Measurements from ENCODE around the gene CDON.
"Not testable (repeated sequence)": the region's sequence is repeated elsewhere in the genome, so short reads cannot be mapped to it uniquely, and the experiment has no call there.

Gene CDON

DNA sequence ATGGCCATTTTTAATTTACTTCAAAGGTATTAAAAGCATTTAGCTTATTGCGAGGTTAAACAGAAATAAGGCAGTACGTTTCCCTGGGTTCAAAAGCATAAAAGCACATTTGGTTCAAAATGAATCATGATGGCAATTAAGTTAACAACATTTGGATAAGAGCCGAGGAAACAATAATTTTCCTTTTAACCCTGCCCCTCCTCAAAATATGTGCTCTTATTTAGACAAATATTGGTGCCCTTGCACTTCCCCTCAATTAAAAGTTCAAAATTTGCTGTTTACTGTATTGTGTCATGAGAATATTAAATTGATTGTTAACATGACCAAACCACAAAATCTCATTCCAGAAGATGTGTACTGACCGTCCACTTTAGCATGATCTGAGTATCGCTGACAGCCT is 68.2 kb downstream of the CDON start:
- no peak for DNase-seq (ENCODE audit: low read depth in 2 of 2)

DNA sequence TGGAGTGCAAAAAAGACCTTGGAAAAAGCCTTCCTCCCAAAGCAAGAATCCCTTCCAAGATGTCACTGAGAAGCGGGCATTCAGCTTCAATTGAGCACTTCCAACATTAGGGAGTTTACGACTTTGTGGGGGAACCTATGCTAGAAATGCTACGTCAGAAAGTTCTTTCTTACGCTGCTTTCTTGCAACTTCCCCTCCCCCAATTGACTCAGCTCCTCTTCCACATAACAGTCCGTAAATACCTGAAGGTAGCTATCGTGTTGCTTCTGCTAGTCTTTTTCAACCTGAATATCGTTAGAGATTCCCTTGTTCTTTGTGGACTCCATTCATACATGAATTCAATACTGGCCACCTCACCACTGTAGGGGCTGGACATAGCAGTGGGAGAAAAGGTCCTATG is 69.8 kb downstream of the CDON start:
- no peak for DNase-seq (ENCODE audit: low read depth in 2 of 2)

DNA sequence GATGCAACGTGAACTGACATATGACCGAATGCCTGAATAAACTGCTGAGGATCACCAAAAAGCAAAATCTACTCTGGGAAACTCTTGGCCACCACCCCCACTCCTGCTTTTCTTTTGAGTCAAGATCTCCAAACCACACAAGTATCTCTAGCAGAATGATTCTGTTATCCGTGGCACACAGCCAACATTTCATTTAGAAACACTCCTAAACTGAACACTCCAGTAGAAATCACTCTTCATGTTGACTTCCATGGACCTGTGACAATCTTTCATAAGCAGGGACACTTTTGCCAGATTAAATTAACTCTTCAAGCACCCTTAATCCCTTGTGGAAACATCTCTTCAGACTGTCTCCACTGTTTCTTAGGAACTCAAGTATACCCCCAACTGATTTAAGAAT is 72.4 kb downstream of the CDON start:
- no peak for DNase-seq (ENCODE audit: low read depth in 2 of 2)

DNA sequence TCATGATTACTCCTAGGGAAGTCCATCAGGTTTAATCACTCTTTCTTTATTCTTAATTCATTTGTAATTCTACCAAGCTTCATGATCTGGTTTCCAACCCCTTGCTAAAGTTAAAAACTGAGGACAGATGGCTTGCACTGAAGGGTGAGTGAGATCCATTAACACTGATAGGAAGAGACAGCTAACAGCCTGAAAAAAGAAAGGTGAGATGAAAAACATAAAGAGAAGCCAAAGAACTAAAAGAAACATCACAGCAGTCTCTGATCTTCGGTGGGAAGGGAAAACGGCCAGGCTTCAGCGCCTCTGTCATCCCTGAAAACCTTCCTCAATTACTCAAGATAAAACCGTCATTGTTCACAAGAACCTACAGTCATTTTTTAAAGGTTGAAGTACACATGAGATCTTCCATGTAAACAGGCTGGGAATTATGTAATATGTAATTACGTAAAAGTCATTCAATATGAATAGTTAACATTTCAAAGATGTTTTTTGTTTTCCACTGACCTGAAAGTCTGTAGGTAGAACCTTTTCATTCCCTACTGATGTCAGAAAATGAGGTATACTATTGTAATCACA is 75.5 kb downstream of the CDON start:
- no peak for DNase-seq (ENCODE audit: low read depth in 2 of 2)

DNA sequence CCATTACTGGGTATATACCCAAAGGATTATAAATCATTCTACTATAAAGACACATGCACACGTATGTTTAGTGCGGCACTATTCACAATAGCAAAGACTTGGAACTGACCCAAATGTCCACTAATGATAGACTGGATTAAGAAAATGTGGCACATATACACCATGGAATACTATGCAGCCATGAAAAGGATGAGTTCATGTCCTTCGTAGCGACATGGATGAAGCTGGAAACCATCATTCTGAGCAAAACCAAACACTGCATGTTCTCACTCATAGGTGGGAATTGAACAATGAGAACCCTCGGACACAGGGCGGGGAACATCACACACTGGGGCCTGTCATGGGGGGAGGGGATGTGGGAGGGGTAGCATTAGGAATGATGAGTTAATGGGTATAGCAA is 76.7 kb downstream of the CDON start:
- DNase-seq (ENCODE audit: low read depth in 2 of 2) = not testable (repeated sequence)

DNA sequence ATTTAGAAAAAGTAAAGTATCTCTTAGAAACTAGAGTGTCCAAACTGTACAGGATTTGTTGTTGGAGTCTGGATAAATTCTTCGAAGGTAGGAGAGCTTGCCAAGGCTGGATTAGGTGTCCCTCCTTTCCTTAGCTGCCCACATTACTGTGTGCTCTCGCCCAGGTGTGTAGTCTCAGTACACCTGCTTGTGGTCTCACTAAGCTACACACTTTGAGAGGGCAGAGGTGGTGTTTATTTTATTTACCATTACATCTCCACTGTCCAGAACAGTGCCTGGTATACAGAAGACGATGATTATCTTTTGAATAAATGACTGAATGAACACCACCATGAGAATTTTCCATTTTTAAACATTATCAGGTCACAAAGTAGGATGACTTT is 80.3 kb downstream of the CDON start:
- no peak for DNase-seq (ENCODE audit: low read depth in 2 of 2)

DNA sequence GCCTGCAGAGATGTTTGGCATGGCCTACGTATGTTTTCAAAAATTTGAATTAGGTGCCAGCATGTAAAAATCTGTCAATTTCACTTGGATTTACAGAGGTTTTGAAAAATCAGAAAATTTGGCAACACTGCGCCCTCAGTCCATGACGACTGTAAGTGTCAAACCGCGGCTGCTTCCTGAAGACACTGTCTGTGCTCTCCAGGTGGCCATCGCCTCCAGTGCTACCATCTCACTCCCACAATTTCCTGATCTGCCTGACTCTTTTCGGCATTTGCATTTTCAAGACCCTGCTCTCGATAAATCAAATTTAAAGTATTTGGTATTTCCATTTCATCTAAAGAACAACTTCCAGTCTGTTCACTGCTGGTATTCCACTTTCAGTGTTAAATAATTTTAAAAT is 82.2 kb downstream of the CDON start:
- no peak for DNase-seq (ENCODE audit: low read depth in 2 of 2)

DNA sequence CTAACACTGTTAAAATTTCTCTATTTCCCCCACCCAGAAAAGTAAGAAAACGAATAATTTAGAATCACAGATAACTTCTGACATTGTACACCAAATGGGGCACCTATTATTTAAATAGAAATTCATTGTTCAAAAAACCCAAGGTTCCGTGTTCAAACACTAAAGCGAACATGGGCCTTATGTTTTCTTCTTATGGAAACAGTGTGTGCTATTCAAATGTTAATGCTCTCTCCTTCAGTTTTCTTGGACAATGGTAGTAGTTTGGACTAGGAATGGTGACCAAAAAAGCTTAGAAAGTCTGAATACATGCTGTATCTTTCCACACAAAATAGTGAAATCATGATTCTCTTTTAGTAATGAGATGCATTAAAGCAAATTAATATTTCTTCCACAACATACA is 83.2 kb downstream of the CDON start:
- DNase-seq (ENCODE audit: low read depth in 2 of 2) = no peak

DNA sequence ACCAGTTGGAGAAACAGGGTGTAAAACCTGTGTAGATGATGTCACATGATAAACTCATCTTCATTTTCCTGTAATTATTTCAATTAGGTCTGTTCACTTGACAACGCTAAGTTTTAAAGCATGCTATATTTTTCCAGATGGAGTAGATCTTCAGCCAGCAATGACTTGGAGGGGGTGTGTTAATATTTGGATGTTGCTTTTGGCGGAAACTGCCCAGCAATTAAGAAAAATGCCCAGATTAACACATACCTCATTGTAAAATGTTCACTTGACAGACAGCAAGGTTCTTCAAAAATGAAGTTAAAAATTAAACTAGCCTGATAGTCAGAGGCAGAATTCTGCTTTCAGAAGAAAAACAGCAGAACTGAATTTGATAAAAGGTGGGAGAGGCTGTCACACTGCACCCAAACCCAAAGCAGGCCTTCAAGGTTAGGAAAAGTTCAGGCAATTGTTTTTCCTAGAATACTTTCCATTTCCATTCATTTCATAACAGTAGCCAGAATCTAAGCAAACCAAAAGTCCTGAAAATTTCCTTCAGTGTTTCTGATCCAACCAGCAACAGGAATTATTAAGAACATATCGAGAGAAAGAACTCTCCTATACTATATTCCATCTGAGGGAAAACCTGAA is 83.8 kb downstream of the CDON start:
- DNase-seq (ENCODE audit: low read depth in 2 of 2) = no peak

DNA sequence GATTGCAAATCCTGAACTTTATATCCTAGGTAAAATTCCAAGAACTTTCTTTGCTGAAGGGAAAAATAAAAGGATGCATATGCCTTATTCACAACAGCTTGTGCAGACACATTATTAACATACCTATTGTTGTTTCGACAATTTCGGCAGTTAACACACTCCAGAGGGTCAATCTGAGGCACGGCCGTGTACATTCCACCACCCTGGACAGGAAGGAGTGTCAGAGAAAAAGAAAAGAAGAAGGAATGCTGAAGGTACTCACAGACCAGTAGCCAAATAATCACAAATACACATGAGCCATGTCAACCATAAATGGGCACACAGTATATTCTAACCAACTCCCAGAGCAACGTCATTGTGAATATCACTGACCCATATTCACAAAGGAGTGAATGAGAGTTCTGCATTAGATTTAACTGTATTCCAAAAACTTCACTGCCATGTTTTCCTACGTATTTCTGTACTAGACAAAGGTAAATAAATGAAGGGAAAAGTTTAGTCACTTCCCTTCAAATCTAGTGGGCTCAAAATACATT is 84.4 kb downstream of the CDON start:
- no peak for DNase-seq (ENCODE audit: low read depth in 2 of 2)

DNA sequence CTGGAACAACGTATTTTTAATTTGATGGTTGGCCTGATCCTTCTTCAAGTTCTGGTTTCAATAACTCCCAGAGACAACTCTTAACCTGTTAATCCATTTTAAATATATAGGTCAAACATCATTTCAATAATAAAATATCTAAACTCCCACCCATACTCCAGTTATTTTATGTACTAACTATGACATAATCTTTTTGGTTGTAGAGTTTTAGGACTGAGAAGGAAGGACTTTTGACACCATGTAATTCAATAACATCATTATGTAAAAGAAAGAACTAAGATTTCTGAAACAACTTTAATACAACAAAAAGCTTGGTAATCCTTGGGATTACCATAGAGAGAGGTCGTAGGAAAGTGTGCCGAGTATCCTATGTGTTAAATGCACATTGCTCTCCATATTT is 85.3 kb downstream of the CDON start:
- no peak for DNase-seq (ENCODE audit: low read depth in 2 of 2)

DNA sequence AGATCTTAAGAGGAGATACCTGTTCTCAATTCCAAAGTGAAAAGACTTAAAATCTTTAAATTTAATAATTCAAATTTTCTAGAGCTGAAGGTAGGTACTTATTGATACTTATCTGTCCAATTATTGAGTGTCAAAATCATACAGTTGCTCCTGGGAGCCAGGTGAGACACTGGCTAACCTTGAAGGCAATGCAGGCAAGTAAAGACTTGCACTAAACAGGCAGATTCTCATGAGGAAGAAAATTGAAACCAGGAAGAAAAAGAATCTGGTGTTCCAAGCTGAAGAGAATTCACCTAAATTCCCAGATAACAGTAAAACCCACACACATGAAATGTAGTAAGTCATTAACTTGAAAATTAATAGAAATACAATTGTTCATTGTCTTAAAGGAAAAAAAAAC is 86.5 kb downstream of the CDON start:
- no peak for DNase-seq (ENCODE audit: low read depth in 2 of 2)

DNA sequence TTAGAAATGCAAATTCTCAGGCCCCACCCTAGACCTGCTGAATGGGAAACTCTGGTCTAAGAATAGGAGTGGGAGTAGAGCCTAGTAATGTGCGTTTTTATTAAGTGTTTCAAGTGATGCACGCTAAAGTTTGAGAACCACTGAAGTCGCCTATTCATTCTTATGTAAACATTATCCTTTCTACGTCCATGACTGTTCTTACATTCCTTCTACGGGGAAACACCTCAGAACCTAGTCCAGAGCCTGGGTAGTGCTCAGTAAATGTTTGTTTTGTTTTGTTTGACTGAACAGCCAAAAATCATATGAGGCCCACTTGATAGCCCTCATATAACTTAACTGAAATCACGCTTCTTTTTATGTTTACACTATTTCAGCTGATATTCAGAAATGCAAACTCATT is 87.0 kb downstream of the CDON start:
- no peak for DNase-seq (ENCODE audit: low read depth in 2 of 2)

DNA sequence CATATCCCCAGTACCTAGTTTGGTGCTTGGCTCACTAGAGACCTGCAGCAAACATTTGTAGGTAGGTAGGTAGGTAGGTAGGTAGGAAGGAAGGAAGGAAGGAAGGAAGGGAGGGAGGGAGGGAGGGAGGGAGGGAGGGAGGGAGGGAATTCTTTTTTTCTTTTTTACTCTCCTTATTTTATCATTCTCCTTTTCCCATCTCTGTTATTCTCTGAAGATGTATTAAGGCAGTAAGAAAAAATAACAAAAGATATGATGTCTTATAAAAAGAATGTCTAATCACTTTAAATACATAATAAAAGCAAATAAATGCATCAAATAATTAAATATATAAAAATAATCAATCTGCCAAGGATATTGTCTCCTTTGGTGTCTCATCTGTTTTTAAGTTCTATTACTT is 88.4 kb downstream of the CDON start:
- no peak for DNase-seq (ENCODE audit: low read depth in 2 of 2)

DNA sequence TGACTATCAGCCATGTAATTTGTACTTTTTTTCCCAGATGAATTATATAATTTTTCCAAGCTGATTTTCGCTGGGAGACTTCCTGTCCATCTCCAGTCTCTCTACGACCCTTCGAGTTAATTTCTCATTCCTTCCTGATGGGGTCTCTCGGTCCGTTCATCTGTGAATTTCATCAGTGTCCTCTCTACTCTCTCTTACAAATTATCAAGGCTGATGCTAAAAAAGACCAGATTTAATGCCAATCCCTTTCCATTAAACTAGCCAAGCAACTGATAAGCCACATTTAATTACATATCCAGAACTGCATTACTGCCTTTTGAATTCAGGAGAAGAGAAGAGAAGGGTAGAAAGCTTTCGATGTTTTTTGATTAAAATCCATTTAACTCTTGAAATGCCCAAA is 91.0 kb downstream of the CDON start:
- DNase-seq (ENCODE audit: low read depth in 2 of 2) = no peak

DNA sequence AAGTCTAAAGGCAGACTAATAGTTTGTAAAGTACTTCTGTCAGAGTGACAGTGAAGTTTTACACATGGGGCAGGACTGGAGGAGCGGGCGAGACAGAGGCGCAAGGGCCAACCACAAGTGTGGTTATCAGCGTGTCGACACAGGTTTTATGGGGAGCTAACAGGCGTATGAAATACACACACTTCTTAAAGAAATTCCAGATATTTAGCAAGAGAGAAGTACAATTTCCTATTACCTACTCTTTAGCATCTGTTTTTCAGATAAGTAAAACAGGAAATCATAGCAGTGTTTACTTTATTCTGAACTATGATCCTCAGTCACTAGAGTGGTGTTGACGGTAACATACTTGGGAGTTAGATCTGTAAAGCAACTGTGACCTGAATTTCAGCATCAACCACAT is 94.3 kb downstream of the CDON start:
- no peak for DNase-seq (ENCODE audit: low read depth in 2 of 2)

DNA sequence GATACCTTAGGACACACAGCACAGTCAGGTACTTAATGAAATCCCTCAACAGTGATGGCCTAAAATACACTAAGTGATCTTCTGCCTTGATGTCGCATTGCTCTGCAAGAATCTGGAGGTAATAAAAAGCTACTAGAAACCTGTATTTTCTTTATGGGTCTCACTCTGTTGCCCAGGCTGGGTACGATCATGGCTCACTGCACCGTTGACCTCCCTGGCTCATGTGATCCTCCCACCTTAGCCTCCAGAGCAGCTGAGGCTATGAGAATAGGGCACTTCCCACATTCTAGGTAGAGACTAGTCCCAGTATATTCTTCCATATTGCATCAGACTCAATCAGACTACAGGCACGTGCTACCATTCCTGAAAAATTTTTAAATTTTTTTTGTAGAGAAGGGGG is 95.2 kb downstream of the CDON start:
- no peak for DNase-seq (ENCODE audit: low read depth in 2 of 2)

DNA sequence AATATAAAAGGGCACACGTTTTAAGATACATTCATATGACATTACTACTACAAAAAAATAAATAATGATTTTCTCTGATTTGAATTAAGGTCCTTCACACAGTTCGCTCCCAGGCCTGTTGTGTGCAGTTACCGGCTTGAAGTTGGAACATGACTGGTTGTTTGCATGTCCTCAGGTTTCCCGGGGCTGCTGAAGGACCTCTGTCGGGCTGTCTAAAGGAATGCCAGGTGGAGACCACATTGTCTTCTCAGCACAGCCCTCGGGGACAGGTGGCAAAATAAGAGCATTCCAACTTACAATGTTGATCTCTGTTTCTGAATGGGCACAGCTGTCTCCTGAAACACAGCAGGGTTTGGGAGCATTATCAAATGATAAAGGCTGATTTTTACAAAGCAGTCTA is 101.9 kb downstream of the CDON start:
- no peak for DNase-seq (ENCODE audit: low read depth in 2 of 2)

DNA sequence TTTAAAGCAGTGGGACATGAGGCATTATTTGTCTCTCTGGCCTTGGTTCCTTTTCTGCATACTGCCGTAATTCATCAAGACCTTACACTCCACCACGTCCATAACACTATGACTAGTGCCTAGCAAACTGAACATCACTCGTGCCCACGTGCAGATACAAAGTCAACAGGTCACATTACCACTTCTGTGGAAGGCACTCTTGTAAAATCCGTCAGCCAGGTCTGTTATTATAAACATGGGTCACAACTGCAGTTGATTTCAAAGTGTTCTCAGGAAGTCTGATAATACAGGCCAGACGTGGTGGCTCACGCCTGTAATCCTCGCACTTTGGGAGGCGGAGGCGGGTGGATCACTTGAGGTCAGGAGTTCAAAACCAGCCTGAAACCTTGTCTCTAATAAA is 102.7 kb downstream of the CDON start:
- DNase-seq (ENCODE audit: low read depth in 2 of 2) = no peak

DNA sequence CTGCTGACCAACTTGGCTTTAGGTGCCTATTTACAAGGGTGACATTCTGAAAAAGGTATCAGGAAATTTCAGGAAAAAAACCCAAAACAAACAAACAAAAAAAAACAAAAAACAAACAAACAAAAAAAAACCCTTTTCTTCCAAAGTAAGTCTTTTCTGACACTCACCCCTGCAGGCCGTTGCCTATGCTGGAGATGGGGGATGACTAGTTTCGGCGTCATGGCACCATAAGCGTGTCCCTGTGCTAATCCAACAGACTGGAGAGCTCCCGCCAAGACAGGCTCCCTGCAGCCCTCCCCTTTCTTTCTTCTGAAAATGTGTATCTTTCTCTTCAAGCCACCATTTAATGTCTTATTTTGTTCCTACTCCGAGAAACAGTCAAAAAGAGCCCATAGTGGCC is 103.2 kb downstream of the CDON start:
- no peak for DNase-seq (ENCODE audit: low read depth in 2 of 2)

DNA sequence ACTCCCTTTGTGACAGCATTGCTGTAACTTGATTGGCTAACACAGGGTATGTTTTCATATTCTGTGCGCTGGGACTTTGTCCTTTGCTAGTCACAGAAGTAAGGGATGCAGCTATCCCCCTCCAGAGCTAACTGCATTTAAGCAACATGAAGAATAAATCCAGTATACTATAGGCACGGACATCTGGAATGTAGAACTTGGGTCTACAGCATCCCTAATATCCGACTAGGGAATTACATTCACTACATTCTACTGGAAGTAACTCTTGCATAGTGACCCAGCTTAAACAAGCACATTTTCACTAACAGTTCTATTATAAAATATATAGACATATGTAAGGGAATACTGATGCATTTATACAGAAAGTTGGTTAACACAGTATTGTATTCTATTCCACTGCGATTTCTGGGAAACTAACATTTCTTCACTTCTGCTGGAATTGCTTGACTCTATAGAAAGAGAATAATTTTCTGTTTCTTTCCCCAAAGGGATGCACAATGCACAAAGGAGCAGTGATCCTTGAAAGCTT is 103.7 kb downstream of the CDON start:
- no peak for DNase-seq (ENCODE audit: low read depth in 2 of 2)

DNA sequence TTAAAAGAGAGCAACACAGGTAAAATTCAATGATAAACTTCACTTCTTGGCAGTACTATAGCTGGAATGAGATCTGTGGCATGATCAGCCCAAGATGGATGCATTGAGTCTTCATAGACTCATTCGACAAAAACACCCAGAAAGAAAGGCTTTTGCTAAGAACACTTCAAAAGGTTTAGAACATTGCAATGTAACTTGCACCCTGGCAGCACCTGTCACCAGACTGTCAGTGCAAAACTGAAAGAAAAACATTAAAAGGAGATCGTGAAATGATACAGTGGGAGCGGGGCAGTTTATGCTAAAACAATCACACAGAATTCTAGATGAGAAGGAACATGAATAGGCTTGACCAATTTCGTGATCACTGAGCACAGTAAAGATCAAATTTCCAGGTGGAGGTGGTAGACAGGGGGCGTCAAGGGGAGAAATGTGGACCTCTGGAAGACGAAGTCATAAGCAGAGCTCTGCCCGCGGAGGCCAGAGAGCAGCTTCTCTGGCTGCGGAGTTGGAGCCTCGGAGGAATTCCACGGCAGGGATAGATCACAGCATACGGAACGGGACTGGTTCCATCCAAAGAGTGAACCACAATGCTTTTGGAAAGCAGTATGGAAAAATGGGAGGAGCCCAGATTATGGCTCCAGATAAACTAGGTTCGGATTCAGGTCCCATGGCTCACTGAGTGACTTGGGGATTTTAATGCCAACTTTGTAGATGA is 104.9 kb downstream of the CDON start:
- DNase-seq (ENCODE audit: low read depth in 2 of 2) = no peak

Measured in activated CD4-positive, alpha-beta T cell treated with anti-CD3 and anti-CD28 coated beads for 24 hours (primary cell).